ENCODE measurements around the gene NDUFS8.

The NDUFS8 gene

DNA sequence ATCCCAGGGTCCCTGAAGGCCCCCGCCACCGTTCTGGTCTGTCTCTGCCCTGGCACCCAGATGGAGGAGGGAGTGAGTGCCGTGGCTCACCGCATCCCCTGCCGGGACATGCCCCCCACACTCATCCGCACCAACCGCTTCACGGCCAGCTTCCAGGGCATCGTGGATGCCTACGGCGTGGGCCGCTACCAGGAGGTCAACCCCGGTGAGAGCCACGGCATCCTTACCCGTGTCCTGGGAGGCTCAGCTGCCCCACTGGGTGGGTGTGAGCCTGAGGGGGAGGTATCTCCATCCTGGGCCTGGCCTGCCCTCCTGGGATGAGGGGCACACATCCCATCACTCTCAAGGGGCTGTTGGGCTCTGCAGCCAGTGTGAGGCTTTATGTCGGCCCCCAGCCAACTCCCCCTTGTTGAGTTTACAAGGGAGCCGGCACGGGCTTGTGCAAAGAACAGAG, 14.4 kb downstream of the NDUFS8 start:
- H2BK15ac ChIP-seq (replicated peaks; ENCODE audit: low read depth): no peak overlapping the region
- no peak overlapping the region for H3K4me2 ChIP-seq (ENCODE audit: low read length)
- no peak overlapping the region for H4K5ac ChIP-seq (ENCODE audit: low read length)
- no peaks in the 10 kb centered on the region for H3K79me1 ChIP-seq (ENCODE audit: low read length)
- no peaks in the 10 kb centered on the region for H3K27me3 ChIP-seq (ENCODE audit: insufficient read depth, low read length, poor library complexity)
- no peak overlapping the region for H3K9ac ChIP-seq (ENCODE audit: low read length)
- H3K23ac ChIP-seq (ENCODE audit: low read length): no peak overlapping the region
- H3K27ac ChIP-seq (ENCODE audit: low read depth, low read length): no peak overlapping the region
- no peak overlapping the region for H2BK5ac ChIP-seq (ENCODE audit: low read length)
- no peak overlapping the region for H3K56ac ChIP-seq (ENCODE audit: low read length)
- H3K18ac ChIP-seq (ENCODE audit: low read length): no peak overlapping the region
- no CpG with 5 or more reads among the region's 18 CpGs for WGBS (ENCODE audit: extremely low coverage, insufficient coverage, low lambda C conversion rate)
- no peaks in the 10 kb centered on the region for H3K79me2 ChIP-seq (ENCODE audit: control insufficient read depth, insufficient read depth, low read length)
- H3K4me1 ChIP-seq (ENCODE audit: control insufficient read depth, low read depth, low read length): peaks cover 3% of the 10 kb centered on the region
- no peak overlapping the region for H2BK120ac ChIP-seq (ENCODE audit: low read depth, low read length)
- no peak overlapping the region for H3K4me3 ChIP-seq (ENCODE audit: low read length)
- no peak overlapping the region for H2AK5ac ChIP-seq (ENCODE audit: low read length)
- H4K8ac ChIP-seq (ENCODE audit: low read depth, low read length): no peak overlapping the region
- no peaks in the 10 kb centered on the region for H3K36me3 ChIP-seq (ENCODE audit: control insufficient read depth, insufficient read depth, low read length)
- no peak for DNase-seq
- H3K4ac ChIP-seq (ENCODE audit: low read depth, low read length): no peak overlapping the region

DNA sequence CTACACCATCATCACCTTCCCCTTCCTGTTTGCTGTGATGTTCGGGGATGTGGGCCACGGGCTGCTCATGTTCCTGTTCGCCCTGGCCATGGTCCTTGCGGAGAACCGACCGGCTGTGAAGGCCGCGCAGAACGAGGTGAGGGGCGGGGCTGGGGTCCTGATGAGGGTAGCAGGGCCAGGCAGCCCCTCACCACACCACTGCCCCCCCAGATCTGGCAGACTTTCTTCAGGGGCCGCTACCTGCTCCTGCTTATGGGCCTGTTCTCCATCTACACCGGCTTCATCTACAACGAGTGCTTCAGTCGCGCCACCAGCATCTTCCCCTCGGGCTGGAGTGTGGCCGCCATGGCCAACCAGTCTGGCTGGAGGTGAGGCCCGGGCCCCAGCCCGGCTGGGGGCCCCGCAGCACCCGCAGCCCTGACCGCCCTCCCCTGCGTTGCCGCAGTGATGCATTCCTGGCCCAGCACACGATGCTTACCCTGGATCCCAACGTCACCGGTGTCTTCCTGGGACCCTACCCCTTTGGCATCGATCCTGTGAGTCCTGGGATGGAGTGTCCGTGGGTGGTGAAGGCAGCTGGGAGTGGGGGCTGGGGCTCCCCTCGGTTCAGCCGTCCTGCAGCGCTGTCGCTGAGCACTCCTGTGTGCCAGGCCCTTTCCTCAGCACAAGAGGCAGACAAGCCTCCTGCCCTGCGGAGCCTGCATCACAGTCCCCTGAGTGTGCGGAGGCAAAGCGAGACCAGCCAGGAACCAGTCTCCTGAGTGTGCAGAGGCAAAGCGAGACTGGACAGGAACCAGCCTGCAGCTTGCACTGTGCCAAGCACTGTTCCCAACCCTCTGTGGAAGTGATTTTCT, 17.2 kb downstream of the NDUFS8 start:
- Histone ChIP-seq H3K4me3 (ENCODE audit: low read length) (no peak overlapping the region), H2BK15ac (replicated peaks; ENCODE audit: low read depth) (no peak overlapping the region), H3K4me2 (ENCODE audit: low read length) (no peak overlapping the region), H3K79me2 (ENCODE audit: control insufficient read depth, insufficient read depth, low read length) (no peaks in the 10 kb centered on the region), H3K56ac (ENCODE audit: low read length) (no peak overlapping the region), H3K79me1 (ENCODE audit: low read length) (no peaks in the 10 kb centered on the region), H3K23ac (ENCODE audit: low read length) (no peak overlapping the region), H2BK120ac (ENCODE audit: low read depth, low read length) (no peak overlapping the region), H2BK5ac (ENCODE audit: low read length) (no peak overlapping the region), H3K27ac (ENCODE audit: low read depth, low read length) (no peak overlapping the region), H3K9ac (ENCODE audit: low read length) (no peak overlapping the region), H4K8ac (ENCODE audit: low read depth, low read length) (no peak overlapping the region), H3K4ac (ENCODE audit: low read depth, low read length) (no peak overlapping the region), H3K4me1 (ENCODE audit: control insufficient read depth, low read depth, low read length) (no peaks in the 10 kb centered on the region), H2AK5ac (ENCODE audit: low read length) (no peak overlapping the region), H3K27me3 (ENCODE audit: insufficient read depth, low read length, poor library complexity) (no peaks in the 10 kb centered on the region), H3K18ac (ENCODE audit: low read length) (no peak overlapping the region), H4K5ac (ENCODE audit: low read length) (no peak overlapping the region), H3K36me3 (ENCODE audit: control insufficient read depth, insufficient read depth, low read length) (peaks cover 1% of the 10 kb centered on the region)
- WGBS (ENCODE audit: extremely low coverage, insufficient coverage, low lambda C conversion rate): no CpG with 5 or more reads among the region's 37 CpGs
- DNase-seq: no peak

DNA sequence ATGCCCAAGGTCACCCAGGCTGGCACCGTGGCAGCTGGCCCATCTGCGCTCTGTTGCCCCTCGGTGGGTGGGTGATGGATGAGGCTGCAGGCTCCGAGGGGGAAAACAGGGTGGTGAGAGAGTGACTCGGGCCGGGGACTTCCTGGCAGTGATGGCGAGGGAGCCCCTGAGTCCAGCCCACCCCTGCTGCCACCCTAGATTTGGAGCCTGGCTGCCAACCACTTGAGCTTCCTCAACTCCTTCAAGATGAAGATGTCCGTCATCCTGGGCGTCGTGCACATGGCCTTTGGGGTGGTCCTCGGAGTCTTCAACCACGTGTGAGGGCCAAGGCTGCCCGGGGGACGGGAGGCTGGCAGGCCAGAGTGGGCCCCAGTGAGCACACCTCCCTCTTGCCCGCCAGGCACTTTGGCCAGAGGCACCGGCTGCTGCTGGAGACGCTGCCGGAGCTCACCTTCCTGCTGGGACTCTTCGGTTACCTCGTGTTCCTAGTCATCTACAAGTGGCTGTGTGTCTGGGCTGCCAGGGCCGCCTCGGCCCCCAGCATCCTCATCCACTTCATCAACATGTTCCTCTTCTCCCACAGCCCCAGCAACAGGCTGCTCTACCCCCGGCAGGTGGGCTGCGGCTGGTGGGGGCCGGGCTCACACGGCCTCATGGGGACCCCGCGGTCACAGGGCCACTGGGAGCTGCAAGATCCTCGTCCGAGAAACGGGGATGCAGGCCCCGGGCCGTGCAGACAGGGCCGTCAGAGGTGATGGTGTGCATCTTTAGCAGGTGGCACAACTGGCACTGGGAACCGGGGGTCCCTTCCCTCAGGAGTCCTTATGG, 18.4 kb downstream of the NDUFS8 start:
- no peak overlapping the region for H2AK5ac ChIP-seq (ENCODE audit: low read length)
- H4K5ac ChIP-seq (ENCODE audit: low read length): no peak overlapping the region
- H4K8ac ChIP-seq (ENCODE audit: low read depth, low read length): no peak overlapping the region
- H3K4me2 ChIP-seq (ENCODE audit: low read length): no peak overlapping the region
- H3K27ac ChIP-seq (ENCODE audit: low read depth, low read length): no peak overlapping the region
- no peaks in the 10 kb centered on the region for H3K4me1 ChIP-seq (ENCODE audit: control insufficient read depth, low read depth, low read length)
- no peaks in the 10 kb centered on the region for H3K79me2 ChIP-seq (ENCODE audit: control insufficient read depth, insufficient read depth, low read length)
- no peak overlapping the region for H3K18ac ChIP-seq (ENCODE audit: low read length)
- H3K56ac ChIP-seq (ENCODE audit: low read length): no peak overlapping the region
- no peak overlapping the region for H3K23ac ChIP-seq (ENCODE audit: low read length)
- H2BK120ac ChIP-seq (ENCODE audit: low read depth, low read length): no peak overlapping the region
- no peak overlapping the region for H3K4me3 ChIP-seq (ENCODE audit: low read length)
- no peaks in the 10 kb centered on the region for H3K79me1 ChIP-seq (ENCODE audit: low read length)
- H2BK5ac ChIP-seq (ENCODE audit: low read length): no peak overlapping the region
- no peaks in the 10 kb centered on the region for H3K27me3 ChIP-seq (ENCODE audit: insufficient read depth, low read length, poor library complexity)
- DNase-seq: no peak
- H3K4ac ChIP-seq (ENCODE audit: low read depth, low read length): no peak overlapping the region
- peaks cover 3% of the 10 kb centered on the region for H3K36me3 ChIP-seq (ENCODE audit: control insufficient read depth, insufficient read depth, low read length)
- no peak overlapping the region for H3K9ac ChIP-seq (ENCODE audit: low read length)
- no peak overlapping the region for H2BK15ac ChIP-seq (replicated peaks; ENCODE audit: low read depth)
- WGBS (ENCODE audit: extremely low coverage, insufficient coverage, low lambda C conversion rate): no CpG with 5 or more reads among the region's 35 CpGs

DNA sequence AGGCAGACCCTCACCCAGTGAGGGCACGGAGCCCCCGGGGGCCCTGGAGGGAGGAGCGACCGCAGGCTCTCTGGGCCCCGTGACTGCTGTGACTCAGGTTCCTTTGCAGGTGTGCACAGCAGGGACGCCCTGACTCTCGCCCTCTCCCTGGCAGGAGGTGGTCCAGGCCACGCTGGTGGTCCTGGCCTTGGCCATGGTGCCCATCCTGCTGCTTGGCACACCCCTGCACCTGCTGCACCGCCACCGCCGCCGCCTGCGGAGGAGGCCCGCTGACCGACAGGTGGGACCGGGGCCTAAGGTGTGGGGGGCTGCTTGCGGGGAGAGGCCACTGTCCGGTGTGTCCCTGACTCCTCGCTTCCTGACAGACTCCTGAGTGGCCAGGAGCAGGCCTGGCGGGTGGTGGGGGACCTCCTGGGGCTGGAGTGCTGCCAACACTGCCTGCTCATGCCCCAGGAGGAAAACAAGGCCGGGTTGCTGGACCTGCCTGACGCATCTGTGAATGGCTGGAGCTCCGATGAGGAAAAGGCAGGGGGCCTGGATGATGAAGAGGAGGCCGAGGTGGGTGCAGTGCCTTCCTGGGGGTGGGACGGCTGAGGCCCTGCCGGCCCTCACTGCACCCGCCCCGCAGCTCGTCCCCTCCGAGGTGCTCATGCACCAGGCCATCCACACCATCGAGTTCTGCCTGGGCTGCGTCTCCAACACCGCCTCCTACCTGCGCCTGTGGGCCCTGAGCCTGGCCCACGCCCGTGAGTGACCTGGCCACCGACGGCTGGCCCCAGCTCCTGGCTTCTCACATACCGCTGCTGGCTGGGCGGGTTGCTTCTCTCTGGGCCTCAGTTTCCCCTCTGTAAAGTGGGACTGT, 19.3 kb downstream of the NDUFS8 start:
- WGBS (ENCODE audit: extremely low coverage, insufficient coverage, low lambda C conversion rate): no CpG with 5 or more reads among the region's 40 CpGs
- Histone ChIP-seq H4K8ac (ENCODE audit: low read depth, low read length) (no peak overlapping the region), H4K5ac (ENCODE audit: low read length) (no peak overlapping the region), H3K27me3 (ENCODE audit: insufficient read depth, low read length, poor library complexity) (no peaks in the 10 kb centered on the region), H3K79me2 (ENCODE audit: control insufficient read depth, insufficient read depth, low read length) (no peaks in the 10 kb centered on the region), H3K56ac (ENCODE audit: low read length) (no peak overlapping the region), H3K18ac (ENCODE audit: low read length) (no peak overlapping the region), H3K4me1 (ENCODE audit: control insufficient read depth, low read depth, low read length) (no peaks in the 10 kb centered on the region), H3K4me2 (ENCODE audit: low read length) (no peak overlapping the region), H2BK120ac (ENCODE audit: low read depth, low read length) (no peak overlapping the region), H2BK5ac (ENCODE audit: low read length) (no peak overlapping the region), H3K4me3 (ENCODE audit: low read length) (no peak overlapping the region), H3K9ac (ENCODE audit: low read length) (no peak overlapping the region), H2AK5ac (ENCODE audit: low read length) (no peak overlapping the region), H2BK15ac (replicated peaks; ENCODE audit: low read depth) (no peak overlapping the region), H3K23ac (ENCODE audit: low read length) (no peak overlapping the region), H3K4ac (ENCODE audit: low read depth, low read length) (no peak overlapping the region), H3K79me1 (ENCODE audit: low read length) (no peaks in the 10 kb centered on the region), H3K27ac (ENCODE audit: low read depth, low read length) (no peak overlapping the region), H3K36me3 (ENCODE audit: control insufficient read depth, insufficient read depth, low read length) (peaks cover 3% of the 10 kb centered on the region)
- no peak for DNase-seq

DNA sequence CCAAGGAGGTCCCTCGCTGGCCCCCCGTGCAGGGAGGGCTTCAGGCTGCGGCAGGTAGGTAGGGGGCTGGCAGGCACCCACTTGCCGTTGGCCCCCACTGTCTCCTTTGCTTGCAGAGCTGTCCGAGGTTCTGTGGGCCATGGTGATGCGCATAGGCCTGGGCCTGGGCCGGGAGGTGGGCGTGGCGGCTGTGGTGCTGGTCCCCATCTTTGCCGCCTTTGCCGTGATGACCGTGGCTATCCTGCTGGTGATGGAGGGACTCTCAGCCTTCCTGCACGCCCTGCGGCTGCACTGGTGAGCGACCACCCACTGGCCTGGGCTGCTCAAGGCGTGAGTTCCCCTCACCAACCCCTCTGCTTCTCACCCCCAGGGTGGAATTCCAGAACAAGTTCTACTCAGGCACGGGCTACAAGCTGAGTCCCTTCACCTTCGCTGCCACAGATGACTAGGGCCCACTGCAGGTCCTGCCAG, 19.9 kb downstream of the NDUFS8 start:
- WGBS (ENCODE audit: extremely low coverage, insufficient coverage, low lambda C conversion rate): no CpG with 5 or more reads among the region's 18 CpGs
- no peak overlapping the region for H3K4me3 ChIP-seq (ENCODE audit: low read length)
- H3K4me2 ChIP-seq (ENCODE audit: low read length): no peak overlapping the region
- H3K9ac ChIP-seq (ENCODE audit: low read length): no peak overlapping the region
- H3K36me3 ChIP-seq (ENCODE audit: control insufficient read depth, insufficient read depth, low read length): peaks cover 3% of the 10 kb centered on the region
- no peaks in the 10 kb centered on the region for H3K79me1 ChIP-seq (ENCODE audit: low read length)
- no peaks in the 10 kb centered on the region for H3K4me1 ChIP-seq (ENCODE audit: control insufficient read depth, low read depth, low read length)
- H4K5ac ChIP-seq (ENCODE audit: low read length): no peak overlapping the region
- H3K4ac ChIP-seq (ENCODE audit: low read depth, low read length): no peak overlapping the region
- H3K27ac ChIP-seq (ENCODE audit: low read depth, low read length): no peak overlapping the region
- no peak overlapping the region for H2BK15ac ChIP-seq (replicated peaks; ENCODE audit: low read depth)
- H3K27me3 ChIP-seq (ENCODE audit: insufficient read depth, low read length, poor library complexity): no peaks in the 10 kb centered on the region
- H2BK120ac ChIP-seq (ENCODE audit: low read depth, low read length): no peak overlapping the region
- H3K79me2 ChIP-seq (ENCODE audit: control insufficient read depth, insufficient read depth, low read length): no peaks in the 10 kb centered on the region
- no peak overlapping the region for H3K23ac ChIP-seq (ENCODE audit: low read length)
- no peak for DNase-seq
- H2AK5ac ChIP-seq (ENCODE audit: low read length): no peak overlapping the region
- no peak overlapping the region for H4K8ac ChIP-seq (ENCODE audit: low read depth, low read length)
- H3K56ac ChIP-seq (ENCODE audit: low read length): no peak overlapping the region
- H2BK5ac ChIP-seq (ENCODE audit: low read length): no peak overlapping the region
- no peak overlapping the region for H3K18ac ChIP-seq (ENCODE audit: low read length)
